ENCODE measurements around the gene PLD3. TPM values are rescaled to one million over a fixed set of nuclear protein-coding genes. Genes with fewer than 3 reads are reported as not detected.
"Not testable (repeated sequence)": the region's sequence is repeated elsewhere in the genome, so short reads cannot be mapped to it uniquely, and the experiment has no call there.

The PLD3 gene
- total RNA-seq, 1 experiment from 2014 or later, result 141 TPM

GRCh38 chr19:40355975-40356680 lies 7.6 kb downstream of the PLD3 start:
- no peaks in the 10 kb centered on the region for H3K36me3 ChIP-seq
- no peak overlapping the region for H3K4me3 ChIP-seq
- DNase-seq, result no peak
- no peaks in the 10 kb centered on the region for H3K9me3 ChIP-seq
- no peaks in the 10 kb centered on the region for H3K27me3 ChIP-seq

GRCh38 chr19:40356681-40357595 lies 8.4 kb downstream of the PLD3 start:
- no peak for DNase-seq
- Histone ChIP-seq H3K27me3 (no peaks in the 10 kb centered on the region), H3K4me3 (no peak overlapping the region), H3K36me3 (no peaks in the 10 kb centered on the region), H3K9me3 (no peaks in the 10 kb centered on the region)

- H3K27me3 ChIP-seq, result no peaks in the 10 kb centered on the region
- no peak for DNase-seq
- no peaks in the 10 kb centered on the region for H3K36me3 ChIP-seq
- no peak overlapping the region for H3K4me3 ChIP-seq
- H3K9me3 ChIP-seq, result no peaks in the 10 kb centered on the region
Measured at GRCh38 chr19:40357640-40358039, 9.1 kb downstream of the PLD3 start.

- Histone ChIP-seq H3K4me3 (no peak overlapping the region), H3K9me3 (no peaks in the 10 kb centered on the region), H3K36me3 (no peaks in the 10 kb centered on the region), H3K27me3 (no peaks in the 10 kb centered on the region)
- no peak for DNase-seq
Measured at GRCh38 chr19:40358773-40359172, 10.3 kb downstream of the PLD3 start.

- Histone ChIP-seq H3K4me3 (no peak overlapping the region), H3K9me3 (no peaks in the 10 kb centered on the region), H3K36me3 (no peaks in the 10 kb centered on the region), H3K27me3 (no peaks in the 10 kb centered on the region)
- no peak for DNase-seq
Measured at GRCh38 chr19:40360020-40360707, 11.7 kb downstream of the PLD3 start.

GRCh38 chr19:40360708-40361241 lies 12.3 kb downstream of the PLD3 start:
- no peaks in the 10 kb centered on the region for H3K27me3 ChIP-seq
- no peaks in the 10 kb centered on the region for H3K9me3 ChIP-seq
- H3K36me3 ChIP-seq, result no peaks in the 10 kb centered on the region
- DNase-seq, result no peak
- no peak overlapping the region for H3K4me3 ChIP-seq

- DNase-seq, result no peak
- H3K4me3 ChIP-seq, result no peak overlapping the region
- H3K9me3 ChIP-seq, result no peaks in the 10 kb centered on the region
- H3K36me3 ChIP-seq, result no peaks in the 10 kb centered on the region; the same call in 1 of the 2 replicates
- no peaks in the 10 kb centered on the region for H3K27me3 ChIP-seq
Measured at GRCh38 chr19:40362160-40362559, 13.7 kb downstream of the PLD3 start.

- H3K27me3 ChIP-seq, result no peaks in the 10 kb centered on the region
- no peak overlapping the region for H3K4me3 ChIP-seq
- DNase-seq, result no peak
Measured at GRCh38 chr19:40363069-40363468, 14.6 kb downstream of the PLD3 start.

GRCh38 chr19:40365010-40365409 lies 16.5 kb downstream of the PLD3 start:
- no peak for DNase-seq
- no peaks in the 10 kb centered on the region for H3K9me3 ChIP-seq
- H3K27me3 ChIP-seq, result no peaks in the 10 kb centered on the region
- no peak overlapping the region for H3K4me3 ChIP-seq
- no peaks in the 10 kb centered on the region; the same call in 1 of the 2 replicates for H3K36me3 ChIP-seq

More at GRCh38 chr19:40363069-40363468, 14.6 kb downstream of the PLD3 start:
- Histone ChIP-seq H3K9me3 (no peaks in the 10 kb centered on the region), H3K36me3 (no peaks in the 10 kb centered on the region; the same call in 1 of the 2 replicates)

GRCh38 chr19:40365613-40366401 lies 17.3 kb downstream of the PLD3 start:
- no peak for DNase-seq
- H3K9me3 ChIP-seq, result no peaks in the 10 kb centered on the region
- H3K36me3 ChIP-seq, result no peaks in the 10 kb centered on the region; the same call in 1 of the 2 replicates
- H3K4me3 ChIP-seq, result no peak overlapping the region
- no peaks in the 10 kb centered on the region for H3K27me3 ChIP-seq

- Histone ChIP-seq H3K36me3 (no peaks in the 10 kb centered on the region; the same call in 1 of the 2 replicates), H3K9me3 (no peaks in the 10 kb centered on the region), H3K4me3 (no peak overlapping the region), H3K27me3 (no peaks in the 10 kb centered on the region)
- DNase-seq, result no peak
Measured at GRCh38 chr19:40366697-40367561, 18.4 kb downstream of the PLD3 start.

GRCh38 chr19:40367577-40368434 lies 19.3 kb downstream of the PLD3 start:
- H3K27me3 ChIP-seq, result no peaks in the 10 kb centered on the region
- no peak overlapping the region for H3K4me3 ChIP-seq
- DNase-seq, result no peak
- H3K36me3 ChIP-seq, result no peaks in the 10 kb centered on the region; the same call in 1 of the 2 replicates
- no peaks in the 10 kb centered on the region for H3K9me3 ChIP-seq

GRCh38 chr19:40369797-40370196 lies 21.3 kb downstream of the PLD3 start:
- H3K4me3 ChIP-seq, result no peak overlapping the region

GRCh38 chr19:40370253-40370652 lies 21.8 kb downstream of the PLD3 start:
- H3K27me3 ChIP-seq, DNase-seq, H3K4me3 ChIP-seq, H3K36me3 ChIP-seq, H3K9me3 ChIP-seq: not testable (repeated sequence)

More at GRCh38 chr19:40369797-40370196, 21.3 kb downstream of the PLD3 start:
- H3K27me3 ChIP-seq, result no peaks in the 10 kb centered on the region
- no peaks in the 10 kb centered on the region; the same call in 1 of the 2 replicates for H3K36me3 ChIP-seq
- no peaks in the 10 kb centered on the region for H3K9me3 ChIP-seq
- no peak for DNase-seq
